ENCODE data around the gene TRIM60.
"Not testable (repeated sequence)": the region's sequence is repeated elsewhere in the genome, so short reads cannot be mapped to it uniquely, and the experiment has no call there.

TRIM60 gene

GRCh38 chr4:165016971-165017370 lies 14.8 kb upstream of the TRIM60 start:
- Mint-ChIP-seq H3K4me3 (no peak overlapping the region), H3K27ac (no peak overlapping the region), H3K4me1 (no peaks in the 10 kb centered on the region), H3K27me3 (peaks cover 23% of the 10 kb centered on the region), H3K9me3 (no peaks in the 10 kb centered on the region)
- ATAC-seq (peak; percentile 60), DNase-seq (no peak)

GRCh38 chr4:165019995-165020394 lies 11.8 kb upstream of the TRIM60 start:
- H3K27me3 Mint-ChIP-seq = peaks cover 15% of the 10 kb centered on the region
- H3K27ac Mint-ChIP-seq, H3K9me3 Mint-ChIP-seq, DNase-seq, H3K4me3 Mint-ChIP-seq, H3K4me1 Mint-ChIP-seq, ATAC-seq: not testable (repeated sequence)

GRCh38 chr4:165025782-165026181 lies 6.0 kb upstream of the TRIM60 start:
- DNase-seq, ATAC-seq: not testable (repeated sequence)
- H3K27me3 Mint-ChIP-seq = peaks cover 22% of the 10 kb centered on the region

GRCh38 chr4:165027762-165028402 lies 3.9 kb upstream of the TRIM60 start:
- Mint-ChIP-seq H3K4me3 (no peak overlapping the region), H3K27ac (no peak overlapping the region), H3K9me3 (no peaks in the 10 kb centered on the region), H3K4me1 (no peaks in the 10 kb centered on the region), H3K27me3 (peaks cover 22% of the 10 kb centered on the region)
- DNase-seq = no peak
- ATAC-seq = no peak

More at GRCh38 chr4:165025782-165026181, 6.0 kb upstream of the TRIM60 start:
- H3K9me3 Mint-ChIP-seq, H3K27ac Mint-ChIP-seq, H3K4me1 Mint-ChIP-seq, H3K4me3 Mint-ChIP-seq: not testable (repeated sequence)

GRCh38 chr4:165048170-165048569 lies 16.4 kb downstream of the TRIM60 start:
- DNase-seq = no peak
- no peaks in the 10 kb centered on the region for H3K9me3 Mint-ChIP-seq
- H3K4me1 Mint-ChIP-seq = no peaks in the 10 kb centered on the region
- H3K27me3 Mint-ChIP-seq = no peaks in the 10 kb centered on the region
- H3K4me3 Mint-ChIP-seq = no peak overlapping the region
- ATAC-seq = no peak
- no peak overlapping the region for H3K27ac Mint-ChIP-seq

GRCh38 chr4:165052627-165053026 lies 20.8 kb downstream of the TRIM60 start:
- Mint-ChIP-seq H3K4me1 (no peaks in the 10 kb centered on the region), H3K4me3 (no peak overlapping the region), H3K27me3 (no peaks in the 10 kb centered on the region), H3K27ac (no peak overlapping the region), H3K9me3 (no peaks in the 10 kb centered on the region)
- DNase-seq (no peak), ATAC-seq (no peak)

- no peak for DNase-seq
- no peak for ATAC-seq
- Mint-ChIP-seq H3K4me1 (no peaks in the 10 kb centered on the region), H3K27me3 (no peaks in the 10 kb centered on the region), H3K4me3 (no peak within 1 kb of the TSS), H3K27ac (no peak within 1 kb of the TSS), H3K9me3 (no peaks in the 10 kb centered on the region)
Measured at GRCh38 chr4:165053645-165054044, 21.8 kb downstream of the TRIM60 start, which contains the start of gene TRIM75. TRIM75 (plus strand) TSS chr4:165053866; CDS start chr4:165059148, 5,282 bp downstream.

- DNase-seq = no peak
- ATAC-seq = no peak
- Mint-ChIP-seq H3K4me1 (no peaks in the 10 kb centered on the region), H3K9me3 (no peaks in the 10 kb centered on the region), H3K27me3 (no peaks in the 10 kb centered on the region), H3K4me3 (no peak overlapping the region), H3K27ac (no peak overlapping the region)
Measured at GRCh38 chr4:165055601-165056000, 23.8 kb downstream of the TRIM60 start.

GRCh38 chr4:165058666-165059065 lies 26.9 kb downstream of the TRIM60 start:
- H3K27me3 Mint-ChIP-seq = no peaks in the 10 kb centered on the region
- no peak for ATAC-seq
- H3K4me1 Mint-ChIP-seq = no peaks in the 10 kb centered on the region

GRCh38 chr4:165059386-165059785 lies 27.6 kb downstream of the TRIM60 start:
- no peak overlapping the region for H3K4me3 Mint-ChIP-seq
- peak overlapping the region in 1 of 2 donors; percentile 47 for H3K27ac Mint-ChIP-seq
- DNase-seq = no peak
- no peaks in the 10 kb centered on the region for H3K9me3 Mint-ChIP-seq
- H3K27me3 Mint-ChIP-seq = no peaks in the 10 kb centered on the region
- ATAC-seq = no peak
- H3K4me1 Mint-ChIP-seq = no peaks in the 10 kb centered on the region

More at GRCh38 chr4:165058666-165059065, 26.9 kb downstream of the TRIM60 start:
- Mint-ChIP-seq H3K27ac (no peak overlapping the region), H3K9me3 (no peaks in the 10 kb centered on the region), H3K4me3 (no peak overlapping the region)
- DNase-seq = no peak

GRCh38 chr4:165060938-165061337 lies 29.1 kb downstream of the TRIM60 start:
- Mint-ChIP-seq H3K9me3 (no peaks in the 10 kb centered on the region), H3K27ac (no peak overlapping the region), H3K4me1 (no peaks in the 10 kb centered on the region), H3K27me3 (no peaks in the 10 kb centered on the region), H3K4me3 (no peak overlapping the region)
- DNase-seq (no peak), ATAC-seq (no peak)

GRCh38 chr4:165070560-165070959 lies 38.8 kb downstream of the TRIM60 start:
- ATAC-seq (no peak), DNase-seq (no peak)
- H3K27me3 Mint-ChIP-seq = no peaks in the 10 kb centered on the region
- peak overlapping the region in 1 of 2 donors; percentile 34 for H3K27ac Mint-ChIP-seq
- no peaks in the 10 kb centered on the region for H3K9me3 Mint-ChIP-seq
- no peak overlapping the region for H3K4me3 Mint-ChIP-seq
- no peaks in the 10 kb centered on the region for H3K4me1 Mint-ChIP-seq

- not testable (repeated sequence) for H3K27ac Mint-ChIP-seq, H3K9me3 Mint-ChIP-seq, H3K27me3 Mint-ChIP-seq, H3K4me1 Mint-ChIP-seq, H3K4me3 Mint-ChIP-seq, DNase-seq, ATAC-seq
Measured at GRCh38 chr4:165073346-165073745, 41.5 kb downstream of the TRIM60 start.

- Mint-ChIP-seq H3K27me3 (no peaks in the 10 kb centered on the region), H3K27ac (no peak overlapping the region), H3K4me1 (no peaks in the 10 kb centered on the region), H3K9me3 (no peaks in the 10 kb centered on the region), H3K4me3 (no peak overlapping the region)
- ATAC-seq (no peak), DNase-seq (no peak)
Measured at GRCh38 chr4:165077034-165077578, 45.3 kb downstream of the TRIM60 start.

- no peaks in the 10 kb centered on the region for H3K27me3 Mint-ChIP-seq
- no peak overlapping the region for H3K4me3 Mint-ChIP-seq
- DNase-seq (no peak), ATAC-seq (no peak)
- H3K27ac Mint-ChIP-seq = no peak overlapping the region
- no peaks in the 10 kb centered on the region for H3K4me1 Mint-ChIP-seq
- H3K9me3 Mint-ChIP-seq = no peaks in the 10 kb centered on the region
Measured at GRCh38 chr4:165079476-165079875, 47.7 kb downstream of the TRIM60 start.

GRCh38 chr4:165084787-165085186 lies 53.0 kb downstream of the TRIM60 start:
- not testable (repeated sequence) for DNase-seq, H3K9me3 Mint-ChIP-seq, ATAC-seq, H3K4me3 Mint-ChIP-seq, H3K4me1 Mint-ChIP-seq, H3K27me3 Mint-ChIP-seq
- H3K27ac Mint-ChIP-seq = peak overlapping the region in 1 of 2 donors; percentile 43

- Mint-ChIP-seq H3K9me3 (no peaks in the 10 kb centered on the region), H3K4me3 (no peak overlapping the region), H3K4me1 (no peaks in the 10 kb centered on the region), H3K27me3 (no peaks in the 10 kb centered on the region), H3K27ac (no peak overlapping the region)
- DNase-seq = no peak
- no peak for ATAC-seq
Measured at GRCh38 chr4:165085946-165086345, 54.1 kb downstream of the TRIM60 start.

Data from stimulated activated naive CD8-positive, alpha-beta T cell treated with anti-CD3 and anti-CD28 coated beads, Interleukin-15, amount 100 ng/mL, for 72 hours (primary cell).